HK-2 (cell line): ENCODE data around the gene SHISAL1.
A peak's percentile ranks its signal among the peaks of the same experiment; 100 is the strongest.
"Not testable (repeated sequence)": the region's sequence is repeated elsewhere in the genome, so short reads cannot be mapped to it uniquely, and the experiment has no call there.

Experiments used
- DNase-seq: peaks from one replicate; pipeline ENCODE4 v3.0.0-alpha.2; 2018; ENCODE audit not compliant: unreplicated experiment

The SHISAL1 gene

GRCh38 chr22:44328326-44328725 lies 15.6 kb upstream of the SHISAL1 start:
- no peak for DNase-seq

- DNase-seq, result no peak
Observed at GRCh38 chr22:44326491-44326885, 13.7 kb upstream of the SHISAL1 start.

GRCh38 chr22:44325718-44326490 lies 13.2 kb upstream of the SHISAL1 start:
- no peak for DNase-seq

GRCh38 chr22:44323140-44323790 lies 10.5 kb upstream of the SHISAL1 start:
- DNase-seq, result not testable (repeated sequence)

- DNase-seq, result no peak
Observed at GRCh38 chr22:44319685-44320084, 6.9 kb upstream of the SHISAL1 start.

GRCh38 chr22:44318751-44319150 lies 6.0 kb upstream of the SHISAL1 start:
- no peak for DNase-seq

- DNase-seq, result no peak
Observed at GRCh38 chr22:44317886-44318637, 5.3 kb upstream of the SHISAL1 start.

GRCh38 chr22:44317123-44317444 lies 4.3 kb upstream of the SHISAL1 start:
- DNase-seq, result no peak

GRCh38 chr22:44316393-44317122 lies 3.8 kb upstream of the SHISAL1 start:
- DNase-seq, result no peak

GRCh38 chr22:44314425-44315067 lies 1.8 kb upstream of the SHISAL1 start:
- DNase-seq, result no peak

GRCh38 chr22:44313385-44314006 lies 745 bp upstream of the SHISAL1 start:
- DNase-seq, result no peak

GRCh38 chr22:44311855-44312170 lies 938 bp downstream of the SHISAL1 start:
- no peak for DNase-seq

- DNase-seq, result no peak
Observed at GRCh38 chr22:44311104-44311854, 1.5 kb downstream of the SHISAL1 start.

GRCh38 chr22:44309647-44310046 lies 3.1 kb downstream of the SHISAL1 start:
- no peak for DNase-seq

- peak; percentile 83 for DNase-seq
Observed at GRCh38 chr22:44309137-44309536, 3.6 kb downstream of the SHISAL1 start.

- no peak for DNase-seq
Observed at GRCh38 chr22:44307509-44308169, 5.1 kb downstream of the SHISAL1 start.

GRCh38 chr22:44305888-44306287 lies 6.9 kb downstream of the SHISAL1 start:
- no peak for DNase-seq

- no peak for DNase-seq
Observed at GRCh38 chr22:44305455-44305854, 7.3 kb downstream of the SHISAL1 start.

GRCh38 chr22:44304911-44305310 lies 7.8 kb downstream of the SHISAL1 start:
- no peak for DNase-seq

- no peak for DNase-seq
Observed at GRCh38 chr22:44304354-44304753, 8.4 kb downstream of the SHISAL1 start.
